NCI-H2171 treated with DMSO at 0.1 percent for 48 hours (cell line): Measurements from ENCODE around the gene CRY1.
"Not testable (repeated sequence)": the region's sequence is repeated elsewhere in the genome, so short reads cannot be mapped to it uniquely, and the experiment has no call there.

Experiments used
- DNase-seq: peaks from one replicate; lab custom pipeline; 2025; lab: John Stamatoyannopoulos, UW

Gene CRY1

GRCh38 chr12:106999446-106999845, 93.9 kb downstream of the CRY1 start:
- DNase-seq: no peak

- no peak for DNase-seq
Measured at GRCh38 chr12:106997916-106998315, 95.4 kb downstream of the CRY1 start.

DNA sequence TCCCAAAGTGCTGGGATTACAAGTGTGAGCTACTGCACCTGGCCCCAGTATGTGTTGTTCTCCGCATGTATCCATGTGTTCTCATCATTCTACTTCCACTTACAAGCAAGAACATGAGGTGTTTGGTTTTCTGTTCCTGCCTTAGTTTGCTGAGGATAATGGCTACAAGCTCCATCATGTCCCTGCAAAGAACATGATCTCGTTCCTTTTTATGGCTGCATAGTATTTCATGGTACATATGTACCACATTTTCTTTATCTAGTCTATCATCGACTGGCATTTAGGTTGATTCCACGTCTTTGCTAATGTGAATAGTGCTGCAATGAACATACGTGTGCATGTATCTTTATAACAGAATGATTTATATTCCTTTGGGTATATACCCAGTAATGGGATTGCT, 97.2 kb downstream of the CRY1 start:
- DNase-seq: not testable (repeated sequence)

GRCh38 chr12:106994579-106995220, 98.6 kb downstream of the CRY1 start:
- DNase-seq: no peak

- no peak for DNase-seq
Measured at GRCh38 chr12:106987846-106988245, 105.5 kb downstream of the CRY1 start.

- DNase-seq: peak; percentile 93
Measured at GRCh38 chr12:106986625-106987389, 106.5 kb downstream of the CRY1 start, which contains the start of gene MTERF2. MTERF2 (minus strand) TSS chr12:106987146; CDS start chr12:106978714, 8,432 bp downstream.

- DNase-seq: no peak
Measured at GRCh38 chr12:106986135-106986534, 107.2 kb downstream of the CRY1 start.

GRCh38 chr12:106985479-106985878, 107.9 kb downstream of the CRY1 start:
- no peak for DNase-seq

- no peak for DNase-seq
Measured at GRCh38 chr12:106984588-106985137, 108.7 kb downstream of the CRY1 start.

GRCh38 chr12:106982229-106982628, 111.1 kb downstream of the CRY1 start:
- DNase-seq: no peak

DNA sequence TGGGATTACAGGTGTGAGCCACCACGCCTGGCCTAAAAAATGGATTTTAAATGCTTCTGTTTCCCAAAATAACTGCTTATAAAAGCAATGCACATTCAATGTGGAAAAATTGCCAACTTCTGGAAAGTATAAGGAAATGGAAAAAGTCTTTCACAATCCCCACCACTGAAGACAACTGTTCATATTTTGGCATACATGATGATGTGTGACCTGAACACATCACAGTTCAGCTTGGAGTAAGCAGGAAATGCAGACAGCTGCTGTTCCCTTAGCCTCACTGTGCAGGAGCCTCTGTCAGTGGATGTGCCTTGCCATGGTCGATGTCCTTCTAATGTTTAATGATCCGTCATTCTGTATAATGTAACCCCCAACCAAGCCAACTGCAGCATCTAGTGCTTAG, 111.6 kb downstream of the CRY1 start:
- no peak for DNase-seq

DNA sequence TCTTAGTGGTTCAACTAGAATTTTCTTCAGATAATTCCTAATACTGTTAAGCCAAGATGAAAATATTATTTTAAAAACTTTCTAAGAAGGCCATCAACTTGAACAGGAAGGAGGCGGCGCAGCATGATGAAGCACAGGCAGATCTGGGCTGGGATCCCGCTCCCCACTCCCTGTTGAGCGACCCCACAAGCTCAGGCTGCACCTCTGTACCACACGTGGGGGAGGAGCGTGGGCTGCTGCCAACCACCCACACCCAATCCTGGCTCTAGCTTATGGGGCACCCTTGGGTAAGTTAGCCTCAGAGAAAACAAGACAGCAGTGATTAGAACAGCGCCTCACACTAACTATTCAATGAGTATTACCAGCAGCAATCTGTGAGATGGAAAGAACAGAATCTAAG, 112.4 kb downstream of the CRY1 start:
- DNase-seq: no peak

GRCh38 chr12:106978035-106978800, 115.1 kb downstream of the CRY1 start:
- DNase-seq: peak; percentile 47

GRCh38 chr12:106976668-106977067, 116.7 kb downstream of the CRY1 start:
- no peak for DNase-seq

DNA sequence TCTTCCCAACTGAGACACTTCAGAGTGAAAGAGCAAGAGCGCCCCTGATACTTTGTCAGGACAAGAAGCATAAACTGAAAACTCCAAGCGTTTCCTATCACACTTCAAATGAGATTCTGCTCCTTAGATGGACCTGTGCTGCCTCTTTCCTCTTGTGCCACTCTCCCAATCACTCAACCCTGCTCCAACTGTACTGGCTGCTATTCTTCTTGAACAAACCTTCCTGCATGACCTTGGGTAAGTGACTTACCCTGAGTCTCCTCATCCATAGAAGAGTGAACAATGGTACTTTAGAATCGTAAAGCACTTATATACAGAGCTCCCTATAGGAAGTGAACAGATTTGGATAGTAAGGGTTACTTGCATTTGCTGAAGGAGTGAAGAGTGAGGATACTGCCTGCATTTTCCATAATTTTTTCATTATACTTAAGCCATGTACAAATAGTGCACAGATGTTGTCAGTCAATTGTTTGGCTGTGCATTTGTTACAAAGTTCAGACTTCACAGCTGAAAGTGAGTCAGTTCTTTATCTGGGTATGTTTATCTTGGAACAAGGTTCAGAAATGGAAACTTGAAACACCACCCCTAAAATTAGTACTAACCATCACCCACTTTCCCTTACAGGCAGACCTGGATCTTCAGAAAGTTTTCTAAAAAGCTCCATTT, 117.2 kb downstream of the CRY1 start:
- DNase-seq: no peak

DNA sequence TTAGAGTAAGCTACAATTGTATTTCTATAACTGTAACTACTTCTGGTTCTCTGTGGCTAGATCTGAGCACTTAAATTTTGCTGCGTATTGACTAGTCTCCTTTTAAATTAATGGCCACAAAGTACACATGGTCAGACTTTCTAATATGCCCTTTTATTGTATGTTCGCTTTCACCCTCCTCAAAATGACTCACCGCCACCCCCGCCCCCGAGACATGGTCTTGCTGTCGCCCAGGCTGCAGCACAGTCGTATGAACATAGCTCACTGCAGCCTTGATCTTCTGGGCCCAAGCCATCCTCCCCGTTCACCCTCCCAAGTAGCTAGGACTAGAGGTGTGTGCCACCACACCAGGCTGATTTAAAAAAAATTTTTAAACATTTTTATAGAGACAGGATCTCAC, 118.3 kb downstream of the CRY1 start:
- DNase-seq: no peak

GRCh38 chr12:106974511-106974910, 118.8 kb downstream of the CRY1 start:
- DNase-seq: no peak

DNA sequence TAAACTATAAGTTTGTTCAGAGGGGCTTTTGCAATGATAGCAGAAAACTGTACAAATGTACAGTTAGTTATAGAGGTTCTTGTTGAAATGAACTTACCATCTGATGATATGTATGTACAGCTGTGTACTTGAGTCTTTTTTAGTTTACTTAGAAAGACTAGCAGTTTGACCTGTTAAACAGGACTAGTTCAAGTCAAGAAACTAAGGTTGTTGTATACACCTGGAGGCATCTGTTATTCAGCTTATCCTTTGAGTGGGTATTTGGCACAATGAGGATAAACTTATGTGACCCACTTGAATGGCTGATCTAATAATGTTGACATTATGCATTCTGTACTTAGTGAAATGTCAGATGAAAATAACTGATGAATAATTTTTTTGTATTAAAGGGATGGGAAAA, 119.8 kb downstream of the CRY1 start:
- no peak for DNase-seq

- DNase-seq: no peak
Measured at GRCh38 chr12:106971065-106971464, 122.3 kb downstream of the CRY1 start.

- no peak for DNase-seq
Measured at GRCh38 chr12:106964526-106964925, 128.8 kb downstream of the CRY1 start.

GRCh38 chr12:106962286-106962685, 131.1 kb downstream of the CRY1 start:
- DNase-seq: no peak

GRCh38 chr12:106960443-106960842, 132.9 kb downstream of the CRY1 start:
- no peak for DNase-seq
